ENCODE results near the gene MIER3. TPM values are rescaled to one million over a fixed set of nuclear protein-coding genes. Genes with fewer than 3 reads are reported as not detected.

MIER3 gene
- total and polyA plus RNA-seq, 9 of the 15 experiments (the other 6 are each of a cell fraction or from before 2014, with no cell fraction given), result 4.1 to 29.3 (median 13.0) TPM

DNA sequence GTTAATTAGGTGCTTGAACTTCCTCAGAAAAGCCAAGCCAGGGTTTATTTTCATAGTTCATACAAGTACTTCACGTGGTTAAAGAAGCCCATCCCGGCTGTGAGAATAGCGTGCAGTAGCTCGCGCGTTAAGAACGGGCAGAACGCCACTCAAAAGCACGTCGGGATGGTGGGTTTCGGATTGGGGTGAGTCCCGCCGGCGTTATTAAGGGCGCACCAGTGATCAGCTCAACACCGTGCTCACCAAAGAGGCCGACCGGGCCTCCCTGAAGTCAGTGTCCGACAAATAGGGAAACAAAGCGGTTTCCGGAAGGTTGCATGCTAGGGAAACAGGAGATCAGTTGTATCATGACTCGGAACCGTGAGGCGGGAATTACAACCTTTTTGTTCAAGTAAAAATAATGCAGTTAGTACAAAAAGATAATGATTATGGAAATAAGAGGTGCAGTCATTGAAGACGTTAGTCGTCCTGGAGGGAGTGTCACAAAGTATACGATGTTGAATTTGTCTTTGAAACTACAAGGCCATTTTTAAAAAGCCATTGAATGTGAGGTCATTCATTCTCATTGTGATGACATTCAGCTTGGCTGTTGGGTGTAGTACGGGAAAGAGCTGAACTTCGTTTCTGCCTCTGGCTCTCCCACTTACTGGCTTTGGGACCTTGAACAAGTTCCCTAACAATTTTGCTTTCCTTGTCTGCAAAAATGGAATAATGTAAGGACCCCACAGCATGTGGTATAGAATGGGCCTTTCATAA, 41.5 kb downstream of the MIER3 start (continued):
- TF ChIP-seq, protein P1, sequence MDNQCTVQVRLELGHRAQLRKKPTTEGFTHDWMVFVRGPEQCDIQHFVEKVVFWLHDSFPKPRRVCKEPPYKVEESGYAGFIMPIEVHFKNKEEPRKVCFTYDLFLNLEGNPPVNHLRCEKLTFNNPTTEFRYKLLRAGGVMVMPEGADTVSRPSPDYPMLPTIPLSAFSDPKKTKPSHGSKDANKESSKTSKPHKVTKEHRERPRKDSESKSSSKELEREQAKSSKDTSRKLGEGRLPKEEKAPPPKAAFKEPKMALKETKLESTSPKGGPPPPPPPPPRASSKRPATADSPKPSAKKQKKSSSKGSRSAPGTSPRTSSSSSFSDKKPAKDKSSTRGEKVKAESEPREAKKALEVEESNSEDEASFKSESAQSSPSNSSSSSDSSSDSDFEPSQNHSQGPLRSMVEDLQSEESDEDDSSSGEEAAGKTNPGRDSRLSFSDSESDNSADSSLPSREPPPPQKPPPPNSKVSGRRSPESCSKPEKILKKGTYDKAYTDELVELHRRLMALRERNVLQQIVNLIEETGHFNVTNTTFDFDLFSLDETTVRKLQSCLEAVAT (IDR thresholded peaks at IDR 0.05), result peak in 1 of 2 experiments; percentile 44; a peak in 1 of 4 replicates
- TF ChIP-seq TRIM28 (IDR thresholded peaks at IDR 0.05) (no peak), KLF6 (CRISPR knock-in tag; IDR thresholded peaks at IDR 0.05; ENCODE audit: borderline replicate concordance) (no peak), L3MBTL2 (IDR thresholded peaks at IDR 0.05) (peak; percentile 46), GABPB1 (CRISPR knock-in tag; IDR thresholded peaks at IDR 0.05) (no peak), MCM5 (IDR thresholded peaks at IDR 0.05; ENCODE audit: low read depth) (no peak), ZNF311 (CRISPR knock-in tag; IDR thresholded peaks at IDR 0.05) (no peak), NCOA4 (IDR thresholded peaks at IDR 0.05; ENCODE audit: partially characterized antibody) (no peak), PTBP1 (IDR thresholded peaks at IDR 0.05; ENCODE audit: low read depth, low read length) (0 out of 2 replicates have a peak, but pooled peaks have one; percentile 26), CEBPG (CRISPR knock-in tag; IDR thresholded peaks at IDR 0.05) (no peak; the same call in 1 of the 2 replicates), CEBPG (tag; conservative IDR thresholded peaks at IDR 0.05 in 1 of 2, IDR thresholded peaks at IDR 0.05 in 1 of 2) (no peak), ZFP36 (IDR thresholded peaks at IDR 0.05; ENCODE audit: low read depth, low read length, partially characterized antibody) (no peak), SMARCA5 (IDR thresholded peaks at IDR 0.05) (no peak), PRMT5 (CRISPR knock-in tag; IDR thresholded peaks at IDR 0.05) (no peak), ZNF785 (CRISPR knock-in tag; IDR thresholded peaks at IDR 0.05) (no peak), NR1H2 (CRISPR knock-in tag; IDR thresholded peaks at IDR 0.05) (no peak), ZNF124 (CRISPR knock-in tag; IDR thresholded peaks at IDR 0.05) (no peak), SMC3 (conservative IDR thresholded peaks at IDR 0.05; ENCODE audit: insufficient read depth, low read depth, low read length) (no peak), DNMT1 (IDR thresholded peaks at IDR 0.05) (no peak), ZNF197 (CRISPR knock-in tag; IDR thresholded peaks at IDR 0.05; ENCODE audit: low read depth) (no peak)
- TF ChIP-seq, protein P2, sequence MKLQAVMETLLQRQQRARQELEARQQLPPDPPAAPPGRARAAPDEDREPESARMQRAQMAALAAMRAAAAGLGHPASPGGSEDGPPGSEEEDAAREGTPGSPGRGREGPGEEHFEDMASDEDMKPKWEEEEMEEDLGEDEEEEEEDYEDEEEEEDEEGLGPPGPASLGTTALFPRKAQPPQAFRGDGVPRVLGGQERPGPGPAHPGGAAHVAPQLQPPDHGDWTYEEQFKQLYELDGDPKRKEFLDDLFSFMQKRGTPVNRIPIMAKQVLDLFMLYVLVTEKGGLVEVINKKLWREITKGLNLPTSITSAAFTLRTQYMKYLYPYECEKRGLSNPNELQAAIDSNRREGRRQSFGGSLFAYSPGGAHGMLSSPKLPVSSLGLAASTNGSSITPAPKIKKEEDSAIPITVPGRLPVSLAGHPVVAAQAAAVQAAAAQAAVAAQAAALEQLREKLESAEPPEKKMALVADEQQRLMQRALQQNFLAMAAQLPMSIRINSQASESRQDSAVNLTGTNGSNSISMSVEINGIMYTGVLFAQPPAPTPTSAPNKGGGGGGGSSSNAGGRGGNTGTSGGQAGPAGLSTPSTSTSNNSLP (IDR thresholded peaks at IDR 0.05; ENCODE audit: borderline replicate concordance, low read depth, low read length), result no peak
- TF ChIP-seq, protein P3, sequence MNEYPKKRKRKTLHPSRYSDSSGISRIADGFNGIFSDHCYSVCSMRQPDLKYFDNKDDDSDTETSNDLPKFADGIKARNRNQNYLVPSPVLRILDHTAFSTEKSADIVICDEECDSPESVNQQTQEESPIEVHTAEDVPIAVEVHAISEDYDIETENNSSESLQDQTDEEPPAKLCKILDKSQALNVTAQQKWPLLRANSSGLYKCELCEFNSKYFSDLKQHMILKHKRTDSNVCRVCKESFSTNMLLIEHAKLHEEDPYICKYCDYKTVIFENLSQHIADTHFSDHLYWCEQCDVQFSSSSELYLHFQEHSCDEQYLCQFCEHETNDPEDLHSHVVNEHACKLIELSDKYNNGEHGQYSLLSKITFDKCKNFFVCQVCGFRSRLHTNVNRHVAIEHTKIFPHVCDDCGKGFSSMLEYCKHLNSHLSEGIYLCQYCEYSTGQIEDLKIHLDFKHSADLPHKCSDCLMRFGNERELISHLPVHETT (CRISPR knock-in tag; conservative IDR thresholded peaks at IDR 0.05 in 1 of 2, IDR thresholded peaks at IDR 0.05 in 1 of 2), result no peak
- TF ChIP-seq, protein P4, sequence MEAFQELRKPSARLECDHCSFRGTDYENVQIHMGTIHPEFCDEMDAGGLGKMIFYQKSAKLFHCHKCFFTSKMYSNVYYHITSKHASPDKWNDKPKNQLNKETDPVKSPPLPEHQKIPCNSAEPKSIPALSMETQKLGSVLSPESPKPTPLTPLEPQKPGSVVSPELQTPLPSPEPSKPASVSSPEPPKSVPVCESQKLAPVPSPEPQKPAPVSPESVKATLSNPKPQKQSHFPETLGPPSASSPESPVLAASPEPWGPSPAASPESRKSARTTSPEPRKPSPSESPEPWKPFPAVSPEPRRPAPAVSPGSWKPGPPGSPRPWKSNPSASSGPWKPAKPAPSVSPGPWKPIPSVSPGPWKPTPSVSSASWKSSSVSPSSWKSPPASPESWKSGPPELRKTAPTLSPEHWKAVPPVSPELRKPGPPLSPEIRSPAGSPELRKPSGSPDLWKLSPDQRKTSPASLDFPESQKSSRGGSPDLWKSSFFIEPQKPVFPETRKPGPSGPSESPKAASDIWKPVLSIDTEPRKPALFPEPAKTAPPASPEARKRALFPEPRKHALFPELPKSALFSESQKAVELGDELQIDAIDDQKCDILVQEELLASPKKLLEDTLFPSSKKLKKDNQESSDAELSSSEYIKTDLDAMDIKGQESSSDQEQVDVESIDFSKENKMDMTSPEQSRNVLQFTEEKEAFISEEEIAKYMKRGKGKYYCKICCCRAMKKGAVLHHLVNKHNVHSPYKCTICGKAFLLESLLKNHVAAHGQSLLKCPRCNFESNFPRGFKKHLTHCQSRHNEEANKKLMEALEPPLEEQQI (IDR thresholded peaks at IDR 0.05), result no peak
